ENCODE measurements around the gene TMEM18.

TMEM18 gene

GRCh38 chr2:637406-637776 lies 39.8 kb downstream of the TMEM18 start (continued):
- TF ChIP-seq INSM2 (tag by site-specific recombination; IDR thresholded peaks at IDR 0.05): no peak

- Histone ChIP-seq H3K4me1 (ENCODE audit: control insufficient read depth, insufficient read depth, low read length) (no peaks in the 10 kb centered on the region), H3K9me3 (ENCODE audit: control insufficient read depth, insufficient read depth, low read depth, low read length) (no peaks in the 10 kb centered on the region), H3K27ac (ENCODE audit: extremely low read depth, low read depth, low read length) (no peak overlapping the region), H3K36me3 (ENCODE audit: control insufficient read depth in 2 of 2, insufficient read depth in 1 of 2, low read length in 2 of 2) (no peaks in the 10 kb centered on the region), H3K4me3 (ENCODE audit: low read depth, low read length) (no peak overlapping the region)
- ChIA-PET POLR2A (no interaction called here), CTCF (interaction anchor here (0.7 to 2.5 kb wide), 6 partner anchors 9 to 403 kb away, joined by 3 to 27 read pairs (median 4); no protein-coding TSS in a partner anchor)
- no peak for TF ChIP-seq ZNF777 (tag by site-specific recombination; IDR thresholded peaks at IDR 0.05; ENCODE audit: borderline replicate concordance)
- TF ChIP-seq KLF1 (tag by site-specific recombination; IDR thresholded peaks at IDR 0.05): peak; percentile 37; the same call in 1 of the 2 replicates
- peak; percentile 88 for TF ChIP-seq INSM2 (tag by site-specific recombination; IDR thresholded peaks at IDR 0.05)
- TF ChIP-seq ZNF280C (tag by site-specific recombination; IDR thresholded peaks at IDR 0.05): no peak
- TF ChIP-seq ZNF555 (tag by site-specific recombination; conservative IDR thresholded peaks at IDR 0.05): no peak
- peak; percentile 68 for TF ChIP-seq ZNF654 (tag by site-specific recombination; IDR thresholded peaks at IDR 0.05; ENCODE audit: low read depth)
- peak; percentile 72 for TF ChIP-seq IKZF3 (tag by site-specific recombination; IDR thresholded peaks at IDR 0.05)
- peak; percentile 49; the same call in 1 of the 2 replicates for TF ChIP-seq PBX3 (CRISPR knock-in tag; IDR thresholded peaks at IDR 0.05)
- no peak for TF ChIP-seq ZNF292 (tag by site-specific recombination; IDR thresholded peaks at IDR 0.05; ENCODE audit: borderline replicate concordance, low read depth)
- TF ChIP-seq ZNF2 (tag by site-specific recombination; IDR thresholded peaks at IDR 0.05): peak; percentile 54; the same call in 1 of the 2 replicates
- TF ChIP-seq ZNF600 (tag by site-specific recombination; IDR thresholded peaks at IDR 0.05): peak; percentile 96
- no peak for TF ChIP-seq ZNF266 (tag by site-specific recombination; IDR thresholded peaks at IDR 0.05; ENCODE audit: low read depth)
- no peak for TF ChIP-seq ZNF560 (tag by site-specific recombination; IDR thresholded peaks at IDR 0.05; ENCODE audit: borderline replicate concordance)
- no peak for TF ChIP-seq ZSCAN5A (tag by site-specific recombination; IDR thresholded peaks at IDR 0.05)
- TF ChIP-seq, protein P1, sequence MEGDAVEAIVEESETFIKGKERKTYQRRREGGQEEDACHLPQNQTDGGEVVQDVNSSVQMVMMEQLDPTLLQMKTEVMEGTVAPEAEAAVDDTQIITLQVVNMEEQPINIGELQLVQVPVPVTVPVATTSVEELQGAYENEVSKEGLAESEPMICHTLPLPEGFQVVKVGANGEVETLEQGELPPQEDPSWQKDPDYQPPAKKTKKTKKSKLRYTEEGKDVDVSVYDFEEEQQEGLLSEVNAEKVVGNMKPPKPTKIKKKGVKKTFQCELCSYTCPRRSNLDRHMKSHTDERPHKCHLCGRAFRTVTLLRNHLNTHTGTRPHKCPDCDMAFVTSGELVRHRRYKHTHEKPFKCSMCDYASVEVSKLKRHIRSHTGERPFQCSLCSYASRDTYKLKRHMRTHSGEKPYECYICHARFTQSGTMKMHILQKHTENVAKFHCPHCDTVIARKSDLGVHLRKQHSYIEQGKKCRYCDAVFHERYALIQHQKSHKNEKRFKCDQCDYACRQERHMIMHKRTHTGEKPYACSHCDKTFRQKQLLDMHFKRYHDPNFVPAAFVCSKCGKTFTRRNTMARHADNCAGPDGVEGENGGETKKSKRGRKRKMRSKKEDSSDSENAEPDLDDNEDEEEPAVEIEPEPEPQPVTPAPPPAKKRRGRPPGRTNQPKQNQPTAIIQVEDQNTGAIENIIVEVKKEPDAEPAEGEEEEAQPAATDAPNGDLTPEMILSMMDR (tag by site-specific recombination; IDR thresholded peaks at IDR 0.05): peak; percentile 58; the same call in 1 of the 2 replicates
- TF ChIP-seq ZNF776 (tag by site-specific recombination; IDR thresholded peaks at IDR 0.05; ENCODE audit: borderline replicate concordance): no peak
- TF ChIP-seq, protein P2, sequence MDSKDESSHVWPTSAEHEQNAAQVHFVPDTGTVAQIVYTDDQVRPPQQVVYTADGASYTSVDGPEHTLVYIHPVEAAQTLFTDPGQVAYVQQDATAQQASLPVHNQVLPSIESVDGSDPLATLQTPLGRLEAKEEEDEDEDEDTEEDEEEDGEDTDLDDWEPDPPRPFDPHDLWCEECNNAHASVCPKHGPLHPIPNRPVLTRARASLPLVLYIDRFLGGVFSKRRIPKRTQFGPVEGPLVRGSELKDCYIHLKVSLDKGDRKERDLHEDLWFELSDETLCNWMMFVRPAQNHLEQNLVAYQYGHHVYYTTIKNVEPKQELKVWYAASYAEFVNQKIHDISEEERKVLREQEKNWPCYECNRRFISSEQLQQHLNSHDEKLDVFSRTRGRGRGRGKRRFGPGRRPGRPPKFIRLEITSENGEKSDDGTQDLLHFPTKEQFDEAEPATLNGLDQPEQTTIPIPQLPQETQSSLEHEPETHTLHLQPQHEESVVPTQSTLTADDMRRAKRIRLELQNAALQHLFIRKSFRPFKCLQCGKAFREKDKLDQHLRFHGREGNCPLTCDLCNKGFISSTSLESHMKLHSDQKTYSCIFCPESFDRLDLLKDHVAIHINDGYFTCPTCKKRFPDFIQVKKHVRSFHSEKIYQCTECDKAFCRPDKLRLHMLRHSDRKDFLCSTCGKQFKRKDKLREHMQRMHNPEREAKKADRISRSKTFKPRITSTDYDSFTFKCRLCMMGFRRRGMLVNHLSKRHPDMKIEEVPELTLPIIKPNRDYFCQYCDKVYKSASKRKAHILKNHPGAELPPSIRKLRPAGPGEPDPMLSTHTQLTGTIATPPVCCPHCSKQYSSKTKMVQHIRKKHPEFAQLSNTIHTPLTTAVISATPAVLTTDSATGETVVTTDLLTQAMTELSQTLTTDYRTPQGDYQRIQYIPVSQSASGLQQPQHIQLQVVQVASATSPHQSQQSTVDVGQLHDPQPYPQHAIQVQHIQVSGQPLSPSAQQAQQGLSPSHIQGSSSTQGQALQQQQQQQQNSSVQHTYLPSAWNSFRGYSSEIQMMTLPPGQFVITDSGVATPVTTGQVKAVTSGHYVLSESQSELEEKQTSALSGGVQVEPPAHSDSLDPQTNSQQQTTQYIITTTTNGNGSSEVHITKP (tag by site-specific recombination; IDR thresholded peaks at IDR 0.05): no peak
- TF ChIP-seq GLI4 (tag by site-specific recombination; IDR thresholded peaks at IDR 0.05): no peak
- no peak for TF ChIP-seq HOXA7 (CRISPR knock-in tag; IDR thresholded peaks at IDR 0.05; ENCODE audit: borderline replicate concordance)
- TF ChIP-seq ZBTB20 (tag by site-specific recombination; IDR thresholded peaks at IDR 0.05): no peak
Measured at GRCh38 chr2:636641-637405, 40.4 kb downstream of the TMEM18 start.

All from HEK293 (cell line).